ENCODE measurements around the gene KRT81.

GRCh38 chr12:52258335-52258901 lies 32.9 kb downstream of the KRT81 start:
- no peak for TF ChIP-seq CTCF (conservative IDR thresholded peaks at IDR 0.05 in 1 of 2, IDR thresholded peaks at IDR 0.05 in 1 of 2; ENCODE audit: low read depth in 1 of 2, low read length in 2 of 2)
- peak; percentile 76 for TF ChIP-seq EZH2 (IDR thresholded peaks at IDR 0.05; ENCODE audit: low read length, missing control alignments)
